ENCODE measurements around the gene DYNLT4.
"Not testable (repeated sequence)": the region's sequence is repeated elsewhere in the genome, so short reads cannot be mapped to it uniquely, and the experiment has no call there.

The DYNLT4 gene

DNA sequence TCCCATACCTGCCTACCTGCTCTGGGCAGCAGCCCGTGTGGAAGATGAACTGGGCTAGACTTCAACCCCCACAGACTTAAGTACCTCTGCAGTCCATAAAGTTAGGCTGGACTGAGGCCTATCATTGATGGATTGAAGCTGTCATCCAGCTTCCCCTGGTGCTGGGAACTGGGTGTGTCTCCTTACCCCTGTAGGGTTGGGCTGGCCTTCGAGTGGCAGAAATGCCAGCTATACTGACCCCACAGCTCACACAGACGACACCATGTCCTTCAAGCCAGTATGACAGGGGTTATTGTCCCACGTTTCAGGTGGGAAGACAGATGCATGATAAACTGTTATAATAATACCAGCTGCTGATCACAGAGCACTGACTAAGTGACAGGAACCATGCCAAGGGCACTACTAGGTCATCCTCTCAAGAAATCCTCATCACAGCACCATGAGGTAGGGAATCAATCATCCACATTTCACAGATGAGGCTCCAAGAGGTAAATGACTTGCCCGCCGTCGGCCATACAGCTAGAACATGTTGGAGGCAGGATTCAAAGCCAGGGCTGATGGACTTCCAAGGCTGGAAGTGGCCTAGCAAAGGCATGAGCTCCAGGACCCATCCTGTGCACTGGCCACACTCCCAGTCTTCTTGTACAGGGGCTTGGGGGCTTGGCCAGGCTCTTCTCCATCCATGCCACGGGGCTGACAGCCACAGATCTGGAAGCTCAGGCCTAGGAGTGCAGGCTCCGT is 18.9 kb downstream of the DYNLT4 start, which contains the start of gene BEST4:
Gene BEST4 (minus strand): TSS at position 51 of the 741 bp plus-strand sequence. CDS start 465 bp downstream, outside the sequence.
- DNase-seq = no peak
- ATAC-seq = no peak

GRCh38 chr1:44787506-44787905 is 19.6 kb downstream of the DYNLT4 start:
- ATAC-seq (no peak), DNase-seq (no peak)

- no peak for ATAC-seq
- DNase-seq = no peak
Measured at GRCh38 chr1:44786841-44787426, 20.2 kb downstream of the DYNLT4 start.

- peak; percentile 58 for ATAC-seq
Measured at GRCh38 chr1:44786138-44786840, 20.9 kb downstream of the DYNLT4 start.

DNA sequence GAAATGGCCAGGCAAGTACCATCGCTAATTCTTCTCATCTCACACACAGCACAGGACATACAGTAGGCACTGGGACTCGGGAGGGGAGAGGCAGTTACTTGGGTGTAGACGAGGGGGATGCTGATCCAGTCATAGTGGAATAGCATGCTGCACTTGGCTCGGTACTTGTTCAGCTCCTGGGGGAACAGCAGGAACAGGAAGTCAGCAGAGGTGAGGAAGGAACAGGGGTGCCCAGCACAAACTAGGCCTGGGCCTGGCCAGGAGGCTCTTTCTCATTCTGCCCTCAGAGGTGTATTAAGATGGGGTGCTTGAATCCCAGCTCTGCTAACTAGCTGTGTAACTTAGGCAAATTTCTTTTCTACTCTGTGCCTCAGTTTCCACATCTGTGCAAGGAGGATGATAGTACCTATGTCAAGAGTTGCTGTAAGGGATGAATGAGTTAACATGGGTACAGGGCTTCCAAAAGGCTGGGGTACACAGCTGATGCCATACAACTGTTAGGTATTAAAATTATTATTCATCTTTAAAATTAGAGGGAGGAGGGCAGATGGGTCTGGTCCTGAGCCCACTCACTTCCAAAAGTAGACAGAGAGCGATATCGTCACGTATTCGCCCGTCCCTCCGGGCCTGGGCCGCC is 21.5 kb downstream of the DYNLT4 start:
- DNase-seq = no peak
- no peak for ATAC-seq

More at GRCh38 chr1:44786138-44786840, 20.9 kb downstream of the DYNLT4 start:
- DNase-seq = peak; percentile 87

GRCh38 chr1:44785029-44785380 is 22.1 kb downstream of the DYNLT4 start:
- DNase-seq (no peak), ATAC-seq (no peak)

DNA sequence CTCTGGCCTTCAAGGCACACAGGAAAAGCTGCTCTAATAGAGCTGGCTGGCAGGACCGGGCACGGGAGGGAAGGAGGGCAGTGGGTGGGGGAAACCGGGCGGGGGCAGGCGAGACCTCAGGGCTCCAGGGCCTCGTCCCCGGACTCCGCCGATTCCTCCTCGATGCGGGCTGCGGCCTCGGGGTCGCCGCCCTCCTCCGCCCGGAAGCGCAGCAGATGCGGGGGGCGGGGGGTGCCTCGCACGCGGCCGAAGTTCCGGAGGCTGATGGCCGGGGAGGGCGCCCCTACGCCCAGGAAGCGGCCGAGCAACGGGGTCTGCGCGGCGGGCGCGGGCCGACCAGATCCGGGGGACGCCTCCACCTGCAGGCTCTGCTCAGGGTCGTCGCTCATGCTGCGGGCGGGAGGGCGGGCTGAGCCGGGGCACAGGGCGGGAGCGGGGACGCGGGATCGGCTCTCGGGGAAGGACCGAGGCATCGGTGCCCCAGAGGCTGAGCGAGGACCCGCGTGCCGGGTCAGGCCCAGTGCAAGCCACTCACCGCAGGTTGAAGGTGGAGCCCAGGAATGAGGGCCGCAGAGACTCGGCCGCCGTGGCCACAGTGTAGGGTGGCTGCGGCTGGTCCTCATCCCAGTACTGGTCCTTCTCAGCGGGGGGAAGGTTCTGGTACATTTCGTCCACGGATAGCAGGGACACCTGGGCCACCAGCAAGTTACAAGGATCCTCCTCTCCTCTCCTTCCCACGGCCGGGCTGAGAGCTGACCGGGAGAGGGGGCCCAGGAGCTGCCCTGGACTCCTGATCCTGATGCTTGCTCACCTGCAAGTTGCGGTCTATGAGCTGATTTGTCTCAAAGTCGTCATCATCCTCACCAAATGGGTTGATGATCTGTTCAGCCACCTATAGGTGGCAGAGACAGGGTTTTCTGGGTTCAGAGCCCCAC is 22.8 kb downstream of the DYNLT4 start:
- peak; percentile 25 for ATAC-seq
- peak; percentile 54 for DNase-seq

GRCh38 chr1:44783697-44784093 is 23.5 kb downstream of the DYNLT4 start:
- no peak for DNase-seq
- ATAC-seq = no peak

GRCh38 chr1:44780583-44781121 is 26.5 kb downstream of the DYNLT4 start:
- ATAC-seq (no peak), DNase-seq (no peak)

- DNase-seq (no peak), ATAC-seq (no peak)
Measured at GRCh38 chr1:44778705-44779576, 28.2 kb downstream of the DYNLT4 start.

DNA sequence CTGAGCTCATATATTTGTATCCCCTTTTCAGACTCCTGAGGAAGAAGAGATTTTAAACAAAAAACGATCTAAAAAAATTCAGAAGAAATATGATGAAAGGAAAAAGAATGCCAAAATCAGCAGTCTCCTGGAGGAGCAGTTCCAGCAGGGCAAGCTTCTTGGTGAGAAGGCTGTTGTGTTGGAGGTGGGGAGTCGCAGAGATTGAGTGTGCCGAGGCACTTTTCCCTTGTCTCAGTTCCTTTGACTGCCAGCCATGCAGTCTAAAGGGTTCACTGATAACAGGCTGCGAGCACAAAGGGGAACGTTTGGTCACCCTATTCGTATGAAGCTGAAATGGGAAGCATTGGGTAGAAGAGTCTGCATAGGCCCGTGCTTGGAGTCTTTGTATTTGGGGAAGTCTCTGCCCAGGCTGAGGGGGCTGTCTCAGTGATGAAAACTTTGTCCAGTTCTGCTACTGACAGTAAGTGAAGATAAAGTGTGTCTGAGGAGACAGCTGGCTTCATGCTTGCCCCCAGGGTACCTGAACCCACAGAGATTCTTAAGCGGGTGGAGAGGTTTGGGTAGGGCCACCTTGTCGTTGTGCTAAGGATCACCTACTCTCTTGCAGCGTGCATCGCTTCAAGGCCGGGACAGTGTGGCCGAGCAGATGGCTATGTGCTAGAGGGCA is 29.0 kb downstream of the DYNLT4 start:
- DNase-seq = no peak
- ATAC-seq = no peak

- DNase-seq = no peak
- no peak for ATAC-seq
Measured at GRCh38 chr1:44777547-44777946, 29.6 kb downstream of the DYNLT4 start.

DNA sequence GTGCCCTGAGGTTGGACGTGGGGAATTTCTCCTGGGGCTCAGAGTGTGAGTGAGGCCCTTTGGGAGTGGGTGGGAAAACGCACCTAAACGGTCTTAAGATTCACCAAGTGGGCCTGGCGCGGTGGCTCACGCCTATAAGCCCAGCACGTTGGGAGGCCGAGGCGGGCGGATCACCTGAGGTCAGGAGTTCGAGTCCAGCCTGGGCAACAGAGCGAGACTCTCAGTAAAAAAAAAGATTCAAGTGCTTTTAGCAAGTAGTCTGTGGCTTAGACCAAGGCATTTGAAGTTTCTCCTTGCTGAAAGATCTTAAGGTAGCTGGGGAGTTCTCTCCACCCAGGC is 30.5 kb downstream of the DYNLT4 start:
- DNase-seq (no peak), ATAC-seq (no peak)

GRCh38 chr1:44775930-44776729 is 31.0 kb downstream of the DYNLT4 start:
- DNase-seq (no peak), ATAC-seq (no peak)

- DNase-seq = peak; percentile 92
- ATAC-seq = peak; percentile 72
Measured at GRCh38 chr1:44775078-44775929, 31.8 kb downstream of the DYNLT4 start, which contains the start of gene RPS8. RPS8 (plus strand) TSS chr1:44775540; CDS start chr1:44775597, 57 bp downstream.

- not testable (repeated sequence) for ATAC-seq, DNase-seq
Measured at GRCh38 chr1:44766421-44766820, 40.7 kb downstream of the DYNLT4 start.

GRCh38 chr1:44760876-44761275 is 46.3 kb downstream of the DYNLT4 start:
- DNase-seq (no peak), ATAC-seq (no peak)

GRCh38 chr1:44759077-44759476 is 48.1 kb downstream of the DYNLT4 start:
- DNase-seq (no peak), ATAC-seq (no peak)
